SH-SY5Y (cell line): Measurements from ENCODE around the gene CCDC88B.

Source experiments
- GATA2 ChIP-seq: IDR thresholded peaks from 2 replicates; pipeline ENCODE4 v1.6.1; 2011; ENCODE audit warnings: mild to moderate bottlenecking, low read depth, low read length
- GATA3 ChIP-seq: IDR thresholded peaks from 2 replicates; pipeline ENCODE4 v1.6.1; 2011; ENCODE audit warnings: low read depth, mild to moderate bottlenecking, low read length, moderate library complexity

GRCh38 chr11:64371201-64371600 is 31.2 kb downstream of the CCDC88B start:
- TF ChIP-seq GATA3 (no peak), GATA2 (no peak)
